ENCODE measurements around the gene DPP3.

The DPP3 gene

DNA sequence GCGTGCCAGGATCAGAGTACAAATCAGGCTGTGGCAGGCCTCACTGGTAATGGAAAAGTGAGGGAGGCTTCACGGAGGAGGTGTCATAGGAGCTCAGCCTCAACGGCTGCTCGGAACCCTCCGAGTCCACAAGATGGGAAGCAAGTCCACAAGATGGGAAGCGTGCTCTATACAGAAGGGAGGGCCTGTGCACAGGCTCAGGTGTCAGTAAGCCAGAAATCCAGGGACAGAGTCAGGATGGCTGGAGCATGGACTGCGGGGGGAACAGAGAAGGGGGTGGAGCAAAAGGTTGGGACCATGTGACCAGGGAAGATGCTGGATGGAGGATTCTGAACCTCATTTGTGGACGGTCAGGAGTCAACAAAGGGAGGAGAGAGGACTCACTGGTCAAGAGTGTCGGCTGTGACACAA lies 3.4 kb upstream of the DPP3 start:
- DNase-seq (ENCODE audit: low read depth), result no peak
- H3K4me3 ChIP-seq (replicated peaks; ENCODE audit: low read depth, low read length), result no peak overlapping the region
- TF ChIP-seq, protein P1, sequence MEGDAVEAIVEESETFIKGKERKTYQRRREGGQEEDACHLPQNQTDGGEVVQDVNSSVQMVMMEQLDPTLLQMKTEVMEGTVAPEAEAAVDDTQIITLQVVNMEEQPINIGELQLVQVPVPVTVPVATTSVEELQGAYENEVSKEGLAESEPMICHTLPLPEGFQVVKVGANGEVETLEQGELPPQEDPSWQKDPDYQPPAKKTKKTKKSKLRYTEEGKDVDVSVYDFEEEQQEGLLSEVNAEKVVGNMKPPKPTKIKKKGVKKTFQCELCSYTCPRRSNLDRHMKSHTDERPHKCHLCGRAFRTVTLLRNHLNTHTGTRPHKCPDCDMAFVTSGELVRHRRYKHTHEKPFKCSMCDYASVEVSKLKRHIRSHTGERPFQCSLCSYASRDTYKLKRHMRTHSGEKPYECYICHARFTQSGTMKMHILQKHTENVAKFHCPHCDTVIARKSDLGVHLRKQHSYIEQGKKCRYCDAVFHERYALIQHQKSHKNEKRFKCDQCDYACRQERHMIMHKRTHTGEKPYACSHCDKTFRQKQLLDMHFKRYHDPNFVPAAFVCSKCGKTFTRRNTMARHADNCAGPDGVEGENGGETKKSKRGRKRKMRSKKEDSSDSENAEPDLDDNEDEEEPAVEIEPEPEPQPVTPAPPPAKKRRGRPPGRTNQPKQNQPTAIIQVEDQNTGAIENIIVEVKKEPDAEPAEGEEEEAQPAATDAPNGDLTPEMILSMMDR (IDR thresholded peaks at IDR 0.05; ENCODE audit: low read length, missing control alignments), result no peak

- no peak overlapping the region for H3K4me3 ChIP-seq (replicated peaks; ENCODE audit: low read depth, low read length)
- TF ChIP-seq, protein P1 (IDR thresholded peaks at IDR 0.05; ENCODE audit: low read length, missing control alignments), result no peak
- DNase-seq (ENCODE audit: low read depth), result no peak
Measured at GRCh38 chr11:66477263-66478201, 2.7 kb upstream of the DPP3 start.

GRCh38 chr11:66478729-66479393 lies 1.4 kb upstream of the DPP3 start:
- TF ChIP-seq, protein P1 (IDR thresholded peaks at IDR 0.05; ENCODE audit: low read length, missing control alignments), result peak; percentile 77
- H3K4me3 ChIP-seq (replicated peaks; ENCODE audit: low read depth, low read length), result peak overlapping the region; percentile 91
- peak; percentile 19 for DNase-seq (ENCODE audit: low read depth)

DNA sequence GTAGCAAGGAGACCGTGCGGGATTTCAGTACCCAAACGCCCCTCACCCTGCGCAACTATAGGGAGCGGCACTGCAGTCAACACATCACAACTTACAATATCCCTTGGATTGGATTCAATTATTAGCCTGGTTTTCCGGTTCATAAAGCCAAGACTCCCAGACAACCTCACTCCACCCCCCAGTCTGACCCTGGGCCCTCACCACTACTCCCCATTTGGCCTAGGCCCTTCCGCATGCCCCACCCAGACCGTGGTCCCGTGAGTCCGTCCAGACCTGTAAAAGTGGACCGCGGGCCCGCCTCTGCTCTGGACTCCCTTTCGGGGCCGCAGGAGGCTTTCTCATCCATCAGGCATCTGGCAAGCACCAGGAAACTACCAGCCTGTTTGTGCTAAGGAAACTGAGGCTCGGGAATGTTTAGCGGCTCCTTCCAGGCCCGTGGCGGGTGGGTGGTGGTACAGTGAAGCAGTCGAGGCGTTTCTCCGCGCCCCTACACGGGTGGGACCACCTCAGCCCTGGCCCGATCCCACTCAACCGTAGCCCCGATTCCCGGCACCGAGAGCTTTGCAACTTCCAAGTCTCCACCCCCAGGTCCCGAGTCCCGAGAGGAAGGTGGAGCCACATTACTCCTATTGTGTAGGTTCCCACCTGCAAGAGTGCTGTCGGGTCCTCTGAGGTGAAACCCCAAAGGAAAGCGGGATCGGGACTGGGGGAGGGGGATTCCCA lies 679 bp upstream of the DPP3 start:
- peak overlapping the region; percentile 91 for H3K4me3 ChIP-seq (replicated peaks; ENCODE audit: low read depth, low read length)
- DNase-seq (ENCODE audit: low read depth), result peak; percentile 37
- TF ChIP-seq, protein P1 (IDR thresholded peaks at IDR 0.05; ENCODE audit: low read length, missing control alignments), result no peak

- H3K4me3 ChIP-seq (replicated peaks; ENCODE audit: low read depth, low read length), result no peak overlapping the region
- DNase-seq (ENCODE audit: low read depth), result no peak
- TF ChIP-seq, protein P1 (IDR thresholded peaks at IDR 0.05; ENCODE audit: low read length, missing control alignments), result no peak
Measured at GRCh38 chr11:66484806-66485380, 4.7 kb downstream of the DPP3 start.

- no peak for DNase-seq (ENCODE audit: low read depth)
- TF ChIP-seq, protein P1 (IDR thresholded peaks at IDR 0.05; ENCODE audit: low read length, missing control alignments), result no peak
- no peak overlapping the region for H3K4me3 ChIP-seq (replicated peaks; ENCODE audit: low read depth, low read length)
Measured at GRCh38 chr11:66488957-66489356, 8.7 kb downstream of the DPP3 start.
